ENCODE results near the gene ITIH3. TPM values are rescaled to one million over a fixed set of nuclear protein-coding genes. Genes with fewer than 3 reads are reported as not detected.

Gene ITIH3, protein sequence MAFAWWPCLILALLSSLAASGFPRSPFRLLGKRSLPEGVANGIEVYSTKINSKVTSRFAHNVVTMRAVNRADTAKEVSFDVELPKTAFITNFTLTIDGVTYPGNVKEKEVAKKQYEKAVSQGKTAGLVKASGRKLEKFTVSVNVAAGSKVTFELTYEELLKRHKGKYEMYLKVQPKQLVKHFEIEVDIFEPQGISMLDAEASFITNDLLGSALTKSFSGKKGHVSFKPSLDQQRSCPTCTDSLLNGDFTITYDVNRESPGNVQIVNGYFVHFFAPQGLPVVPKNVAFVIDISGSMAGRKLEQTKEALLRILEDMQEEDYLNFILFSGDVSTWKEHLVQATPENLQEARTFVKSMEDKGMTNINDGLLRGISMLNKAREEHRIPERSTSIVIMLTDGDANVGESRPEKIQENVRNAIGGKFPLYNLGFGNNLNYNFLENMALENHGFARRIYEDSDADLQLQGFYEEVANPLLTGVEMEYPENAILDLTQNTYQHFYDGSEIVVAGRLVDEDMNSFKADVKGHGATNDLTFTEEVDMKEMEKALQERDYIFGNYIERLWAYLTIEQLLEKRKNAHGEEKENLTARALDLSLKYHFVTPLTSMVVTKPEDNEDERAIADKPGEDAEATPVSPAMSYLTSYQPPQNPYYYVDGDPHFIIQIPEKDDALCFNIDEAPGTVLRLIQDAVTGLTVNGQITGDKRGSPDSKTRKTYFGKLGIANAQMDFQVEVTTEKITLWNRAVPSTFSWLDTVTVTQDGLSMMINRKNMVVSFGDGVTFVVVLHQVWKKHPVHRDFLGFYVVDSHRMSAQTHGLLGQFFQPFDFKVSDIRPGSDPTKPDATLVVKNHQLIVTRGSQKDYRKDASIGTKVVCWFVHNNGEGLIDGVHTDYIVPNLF
- total RNA-seq (0.84 TPM), polyA plus RNA-seq (ENCODE audit: insufficient read depth in 1 of 8, insufficient read length in 8 of 8, low replicate concordance in 1 of 8) (1 to 10 TPM in 6 of 8 donors, under 1 TPM in 2; 0.35 to 2.9 (median 1.4) TPM)
- long read RNA-seq, donor 1, result 0 reads
- long read RNA-seq, donor 2, result 0 reads
- long read RNA-seq, donor 3, result 0 reads
- long read RNA-seq, donor 4, partial matches to known transcripts, result 272 of 272 reads
- long read RNA-seq, donor 4, other reads (novel, unspliced or antisense), result 0 of 272 reads
- long read RNA-seq, donor 5, result 0 reads
- long read RNA-seq, donor 6, result 0 reads
- long read RNA-seq, donor 7, result 0 reads
- long read RNA-seq, donor 8, result 0 reads
- long read RNA-seq, donor 9, result 0 reads
- long read RNA-seq, donor 10, result 0 reads
- long read RNA-seq, donor 11, result 0 reads

DNA sequence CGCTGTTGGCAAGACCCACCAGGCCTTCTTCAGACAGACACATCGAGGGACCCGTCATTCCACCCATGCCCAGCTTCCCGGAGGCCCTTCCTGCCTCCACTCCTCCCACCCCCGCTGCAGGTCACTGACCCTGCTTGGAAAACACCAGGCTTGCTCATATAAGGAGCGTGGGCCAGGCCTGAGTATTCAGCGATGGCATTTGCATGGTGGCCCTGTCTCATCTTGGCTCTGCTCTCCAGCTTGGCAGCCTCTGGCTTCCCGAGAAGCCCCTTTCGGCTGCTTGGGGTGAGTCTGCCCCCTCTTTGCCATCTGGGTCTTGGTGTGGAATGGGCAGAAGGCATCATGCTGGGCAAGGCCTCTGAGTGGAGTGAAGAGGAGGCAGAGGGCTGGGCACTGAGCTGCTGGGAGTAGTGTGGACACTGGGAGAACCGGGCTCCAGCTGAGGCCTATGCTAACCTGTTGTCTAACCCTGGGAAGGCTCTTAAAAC is at the start of gene ITIH3:
ITIH3 (plus strand) TSS at position 185 of the 488 bp plus-strand sequence; CDS start at position 193, 8 bp downstream.
- Histone ChIP-seq H3K36me3 (ENCODE audit: control insufficient read depth, insufficient read depth, low read length) (no peaks in the 10 kb centered on the region), H3K4me3 (ENCODE audit: low read length) (no peak within 1 kb of the TSS), H3K27ac (ENCODE audit: low read length) (peak within 1 kb of the TSS; percentile 13), H3K9me3 (replicated peaks; ENCODE audit: control insufficient read depth, low read depth, low read length) (no peaks in the 10 kb centered on the region), H3K27me3 (ENCODE audit: control insufficient read depth, insufficient read depth, low read length) (no peaks in the 10 kb centered on the region), H3K4me1 (ENCODE audit: control insufficient read depth, insufficient read depth, low read length) (peaks cover 29% of the 10 kb centered on the region)
- 54% methylated on average over 10 of the region's 10 CpGs for WGBS (ENCODE audit: insufficient coverage)
- no peak for DNase-seq

- peak; percentile 35 for DNase-seq
- Histone ChIP-seq H3K4me1 (ENCODE audit: control insufficient read depth, insufficient read depth, low read length) (no peaks in the 10 kb centered on the region), H3K27ac (ENCODE audit: low read length) (no peak overlapping the region), H3K4me3 (ENCODE audit: low read length) (no peak overlapping the region), H3K27me3 (ENCODE audit: control insufficient read depth, insufficient read depth, low read length) (no peaks in the 10 kb centered on the region), H3K9me3 (replicated peaks; ENCODE audit: control insufficient read depth, low read depth, low read length) (no peaks in the 10 kb centered on the region), H3K36me3 (ENCODE audit: control insufficient read depth, insufficient read depth, low read length) (peaks cover 31% of the 10 kb centered on the region)
- 92% methylated on average over 2 of the region's 3 CpGs for WGBS (ENCODE audit: insufficient coverage)
Measured at GRCh38 chr3:52752045-52752660, 42.4 kb upstream of the ITIH3 start.

GRCh38 chr3:52754373-52754772 is 40.2 kb upstream of the ITIH3 start:
- H3K36me3 ChIP-seq (ENCODE audit: control insufficient read depth, insufficient read depth, low read length), result peaks cover 27% of the 10 kb centered on the region
- WGBS (ENCODE audit: insufficient coverage), result 93% methylated on average over 3 of the region's 4 CpGs

DNA sequence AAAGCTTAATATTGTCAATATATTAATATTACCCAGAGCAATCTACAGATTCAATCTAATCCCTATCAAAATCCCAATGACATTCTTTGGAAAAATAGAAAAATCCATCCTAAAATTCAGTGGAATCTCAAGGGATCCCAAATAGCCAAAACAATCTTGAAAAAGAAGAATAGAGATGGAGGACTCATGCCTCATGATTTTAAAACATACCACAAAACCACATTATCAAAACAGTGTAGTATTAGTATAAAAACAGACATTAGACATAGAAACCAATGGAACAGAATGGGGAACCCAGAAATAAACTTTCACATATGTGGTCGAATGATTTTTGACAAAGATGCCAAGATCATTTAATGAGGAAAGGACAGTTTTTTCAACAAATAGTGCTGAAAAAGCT is 38.5 kb upstream of the ITIH3 start:
- Histone ChIP-seq H3K36me3 (ENCODE audit: control insufficient read depth, insufficient read depth, low read length) (peaks cover 17% of the 10 kb centered on the region), H3K27ac (ENCODE audit: low read length) (no peak overlapping the region), H3K4me3 (ENCODE audit: low read length) (no peak overlapping the region), H3K9me3 (replicated peaks; ENCODE audit: control insufficient read depth, low read depth, low read length) (no peaks in the 10 kb centered on the region), H3K4me1 (ENCODE audit: control insufficient read depth, insufficient read depth, low read length) (no peaks in the 10 kb centered on the region), H3K27me3 (ENCODE audit: control insufficient read depth, insufficient read depth, low read length) (no peaks in the 10 kb centered on the region)
- WGBS (ENCODE audit: insufficient coverage), result no CpG with 5 or more reads among the region's 1 CpG
- no peak for DNase-seq

More at GRCh38 chr3:52754373-52754772, 40.2 kb upstream of the ITIH3 start:
- Histone ChIP-seq H3K27me3 (ENCODE audit: control insufficient read depth, insufficient read depth, low read length) (no peaks in the 10 kb centered on the region), H3K4me1 (ENCODE audit: control insufficient read depth, insufficient read depth, low read length) (no peaks in the 10 kb centered on the region), H3K9me3 (replicated peaks; ENCODE audit: control insufficient read depth, low read depth, low read length) (no peaks in the 10 kb centered on the region), H3K4me3 (ENCODE audit: low read length) (no peak overlapping the region), H3K27ac (ENCODE audit: low read length) (no peak overlapping the region)
- no peak for DNase-seq

GRCh38 chr3:52763466-52763865 is 31.1 kb upstream of the ITIH3 start:
- H3K4me3 ChIP-seq (ENCODE audit: low read length), result no peak overlapping the region
- H3K36me3 ChIP-seq (ENCODE audit: control insufficient read depth, insufficient read depth, low read length), result peaks cover 28% of the 10 kb centered on the region
- no CpG with 5 or more reads among the region's 2 CpGs for WGBS (ENCODE audit: insufficient coverage)

GRCh38 chr3:52769786-52770455 is 24.7 kb upstream of the ITIH3 start:
- 20% methylated on average over 9 of the region's 13 CpGs for WGBS (ENCODE audit: insufficient coverage)
- peaks cover 9% of the 10 kb centered on the region for H3K36me3 ChIP-seq (ENCODE audit: control insufficient read depth, insufficient read depth, low read length)
- DNase-seq, result no peak
- H3K9me3 ChIP-seq (replicated peaks; ENCODE audit: control insufficient read depth, low read depth, low read length), result no peaks in the 10 kb centered on the region
- H3K27ac ChIP-seq (ENCODE audit: low read length), result no peak overlapping the region
- peaks cover 8% of the 10 kb centered on the region for H3K4me1 ChIP-seq (ENCODE audit: control insufficient read depth, insufficient read depth, low read length)
- peak overlapping the region; percentile 76 for H3K4me3 ChIP-seq (ENCODE audit: low read length)
- no peaks in the 10 kb centered on the region for H3K27me3 ChIP-seq (ENCODE audit: control insufficient read depth, insufficient read depth, low read length)

More at GRCh38 chr3:52763466-52763865, 31.1 kb upstream of the ITIH3 start:
- no peak for DNase-seq
- Histone ChIP-seq H3K4me1 (ENCODE audit: control insufficient read depth, insufficient read depth, low read length) (no peaks in the 10 kb centered on the region), H3K27me3 (ENCODE audit: control insufficient read depth, insufficient read depth, low read length) (no peaks in the 10 kb centered on the region), H3K9me3 (replicated peaks; ENCODE audit: control insufficient read depth, low read depth, low read length) (no peaks in the 10 kb centered on the region), H3K27ac (ENCODE audit: low read length) (no peak overlapping the region)

DNA sequence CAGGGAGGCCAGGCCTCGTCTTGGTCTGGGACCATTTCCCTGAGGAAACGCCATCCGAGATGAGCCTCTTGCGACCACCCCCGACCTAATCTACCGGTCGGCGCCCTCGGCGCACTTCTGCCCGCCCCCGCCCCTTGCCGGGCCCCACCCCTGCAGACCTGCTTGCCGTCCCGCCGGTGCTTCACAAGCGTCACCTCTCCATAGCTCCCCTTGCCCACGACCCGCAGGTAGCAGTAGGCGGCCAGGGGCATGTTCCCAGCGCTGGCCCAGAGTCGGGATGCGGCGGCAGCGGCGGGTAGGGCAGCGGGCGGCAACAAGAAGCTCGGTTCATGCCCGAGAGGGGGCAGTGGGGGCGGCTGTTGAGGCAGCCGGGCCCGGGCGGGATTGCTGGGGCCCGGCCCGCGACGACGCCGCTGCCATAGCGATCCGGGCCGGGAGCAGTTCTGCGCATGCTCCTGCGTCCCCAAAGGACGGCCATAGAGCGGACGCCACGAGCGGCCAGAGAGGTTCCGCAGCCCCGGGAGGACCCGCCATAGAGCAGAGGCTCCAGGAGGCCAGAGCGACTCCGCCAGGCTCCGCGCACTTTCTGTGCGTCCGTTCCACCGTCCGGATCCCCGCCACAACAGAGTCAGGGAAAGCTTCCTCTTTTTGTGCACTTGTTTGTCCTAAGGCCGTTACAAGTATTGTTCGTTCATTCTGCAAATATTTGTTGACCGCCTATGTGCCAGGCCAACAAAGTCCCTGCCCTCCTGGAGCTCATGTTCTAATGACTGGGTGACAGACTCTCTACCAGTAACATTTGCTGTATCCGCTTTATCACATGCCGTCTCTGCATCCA is 23.9 kb upstream of the ITIH3 start, which contains the start of gene NEK4:
NEK4 (minus strand) TSS at position 445 of the 838 bp plus-strand sequence; CDS start at position 251, 194 bp downstream.
- peak within 1 kb of the TSS; percentile 76 for H3K4me3 ChIP-seq (ENCODE audit: low read length)
- WGBS (ENCODE audit: insufficient coverage), result under 1% methylated on average over 67 of the region's 67 CpGs
- peak within 1 kb of the TSS; percentile 69 for H3K27ac ChIP-seq (ENCODE audit: low read length)
- peaks cover 8% of the 10 kb centered on the region for H3K4me1 ChIP-seq (ENCODE audit: control insufficient read depth, insufficient read depth, low read length)
- H3K27me3 ChIP-seq (ENCODE audit: control insufficient read depth, insufficient read depth, low read length), result no peaks in the 10 kb centered on the region
- H3K9me3 ChIP-seq (replicated peaks; ENCODE audit: control insufficient read depth, low read depth, low read length), result no peaks in the 10 kb centered on the region
- DNase-seq, result peak; percentile 96
- H3K36me3 ChIP-seq (ENCODE audit: control insufficient read depth, insufficient read depth, low read length), result peaks cover 7% of the 10 kb centered on the region

- peak overlapping the region; percentile 76 for H3K4me3 ChIP-seq (ENCODE audit: low read length)
- H3K9me3 ChIP-seq (replicated peaks; ENCODE audit: control insufficient read depth, low read depth, low read length), result no peaks in the 10 kb centered on the region
- H3K27me3 ChIP-seq (ENCODE audit: control insufficient read depth, insufficient read depth, low read length), result no peaks in the 10 kb centered on the region
- H3K27ac ChIP-seq (ENCODE audit: low read length), result peak overlapping the region; percentile 69
- WGBS (ENCODE audit: insufficient coverage), result 37% methylated on average over 3 of the region's 5 CpGs
- H3K36me3 ChIP-seq (ENCODE audit: control insufficient read depth, insufficient read depth, low read length), result peaks cover 2% of the 10 kb centered on the region
- H3K4me1 ChIP-seq (ENCODE audit: control insufficient read depth, insufficient read depth, low read length), result peaks cover 8% of the 10 kb centered on the region
- peak; percentile 17 for DNase-seq
Measured at GRCh38 chr3:52771334-52771681, 23.3 kb upstream of the ITIH3 start.
